ENCODE data around the gene IMPA2. TPM values are rescaled to one million over a fixed set of nuclear protein-coding genes. Genes with fewer than 3 reads are reported as not detected.
"Not testable (repeated sequence)": the region's sequence is repeated elsewhere in the genome, so short reads cannot be mapped to it uniquely, and the experiment has no call there.

The IMPA2 gene
- polyA plus RNA-seq, 1 experiment = 12.8 TPM

DNA sequence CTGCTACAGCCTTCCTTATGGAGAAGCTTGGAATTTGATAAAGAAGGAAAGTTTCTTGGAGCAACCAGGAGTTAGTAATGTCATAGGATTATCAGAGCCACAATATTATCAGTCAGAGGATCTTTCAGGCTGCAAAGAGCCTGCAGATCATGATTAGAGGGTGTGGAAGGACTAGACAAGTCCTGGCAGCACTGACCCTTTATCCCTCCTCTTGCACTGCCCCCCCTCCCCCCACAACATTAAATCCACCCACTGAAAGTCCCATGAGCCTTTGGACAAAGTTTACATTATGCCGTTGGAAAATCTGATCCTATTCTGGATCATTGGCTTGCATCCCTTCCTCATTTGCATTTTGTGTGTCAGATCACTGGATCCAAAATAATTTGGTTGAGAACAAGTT is 18.7 kb upstream of the IMPA2 start:
- POLR2A ChIA-PET = no interaction called here
- CTCF ChIA-PET = interaction anchor here (1.0 to 1.4 kb wide), 2 partner anchors 19 to 32 kb away, joined by 4 to 5 read pairs; partner anchors contain the start of gene IMPA2

DNA sequence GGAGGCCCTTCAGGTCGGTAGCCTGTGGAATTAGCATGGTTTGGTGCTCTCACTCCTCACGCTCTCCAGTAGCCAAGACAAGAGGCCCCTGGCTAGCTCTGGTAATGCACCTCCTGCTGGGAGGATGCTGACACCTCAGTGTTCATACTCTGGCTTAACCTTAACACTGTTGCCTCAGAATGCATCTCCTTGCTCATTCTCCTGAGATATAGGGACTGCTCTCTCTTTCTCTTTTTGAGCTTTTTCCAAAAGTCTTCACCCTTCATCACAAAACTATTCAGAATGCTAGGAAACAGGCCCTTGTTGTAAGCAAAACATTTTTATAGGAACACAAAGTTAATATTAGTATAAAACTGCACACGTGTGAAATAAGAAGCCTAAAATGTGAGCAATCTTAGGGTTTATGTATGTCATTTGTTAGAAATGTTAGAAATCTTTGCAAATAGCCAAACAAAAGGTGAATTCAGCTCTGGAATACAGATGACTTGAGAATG is 17.3 kb upstream of the IMPA2 start:
- peak overlapping the region; percentile 75 for H3K27ac ChIP-seq (ENCODE audit: low read depth, low read length)
- no peak overlapping the region for H3K4me3 ChIP-seq (ENCODE audit: low read depth, low read length)
- ChIA-PET CTCF (interaction anchor here (0.6 to 2.3 kb wide), 8 partner anchors 14 to 82 kb away, joined by 3 to 14 read pairs (median 4); no protein-coding TSS in a partner anchor), POLR2A (interaction anchor here (0.8 to 1.4 kb wide), 4 partner anchors 13 to 17 kb away, joined by 3 to 6 read pairs (median 4); partner anchors contain the start of gene IMPA2)
- no peaks in the 10 kb centered on the region for H3K27me3 ChIP-seq (ENCODE audit: control insufficient read depth, insufficient read depth, low read length)
- TF ChIP-seq, protein P1, sequence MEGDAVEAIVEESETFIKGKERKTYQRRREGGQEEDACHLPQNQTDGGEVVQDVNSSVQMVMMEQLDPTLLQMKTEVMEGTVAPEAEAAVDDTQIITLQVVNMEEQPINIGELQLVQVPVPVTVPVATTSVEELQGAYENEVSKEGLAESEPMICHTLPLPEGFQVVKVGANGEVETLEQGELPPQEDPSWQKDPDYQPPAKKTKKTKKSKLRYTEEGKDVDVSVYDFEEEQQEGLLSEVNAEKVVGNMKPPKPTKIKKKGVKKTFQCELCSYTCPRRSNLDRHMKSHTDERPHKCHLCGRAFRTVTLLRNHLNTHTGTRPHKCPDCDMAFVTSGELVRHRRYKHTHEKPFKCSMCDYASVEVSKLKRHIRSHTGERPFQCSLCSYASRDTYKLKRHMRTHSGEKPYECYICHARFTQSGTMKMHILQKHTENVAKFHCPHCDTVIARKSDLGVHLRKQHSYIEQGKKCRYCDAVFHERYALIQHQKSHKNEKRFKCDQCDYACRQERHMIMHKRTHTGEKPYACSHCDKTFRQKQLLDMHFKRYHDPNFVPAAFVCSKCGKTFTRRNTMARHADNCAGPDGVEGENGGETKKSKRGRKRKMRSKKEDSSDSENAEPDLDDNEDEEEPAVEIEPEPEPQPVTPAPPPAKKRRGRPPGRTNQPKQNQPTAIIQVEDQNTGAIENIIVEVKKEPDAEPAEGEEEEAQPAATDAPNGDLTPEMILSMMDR (IDR thresholded peaks at IDR 0.05; ENCODE audit: low read depth, low read length) = peak; percentile 44
- no peaks in the 10 kb centered on the region; the same call in 1 of the 2 replicates for H3K9me3 ChIP-seq (ENCODE audit: control insufficient read depth, insufficient read depth, low read length)
- DNase-seq (ENCODE audit: low read depth, low spot score) = no peak

More for the DNA sequence above, 18.7 kb upstream of the IMPA2 start:
- H3K9me3 ChIP-seq (ENCODE audit: control insufficient read depth, insufficient read depth, low read length) = peaks cover 2% of the 10 kb centered on the region
- H3K27ac ChIP-seq (ENCODE audit: low read depth, low read length) = no peak overlapping the region
- DNase-seq (ENCODE audit: low read depth, low spot score) = no peak
- H3K27me3 ChIP-seq (ENCODE audit: control insufficient read depth, insufficient read depth, low read length) = no peaks in the 10 kb centered on the region
- H3K4me3 ChIP-seq (ENCODE audit: low read depth, low read length) = no peak overlapping the region
- TF ChIP-seq, protein P1 (IDR thresholded peaks at IDR 0.05; ENCODE audit: low read depth, low read length) = no peak

DNA sequence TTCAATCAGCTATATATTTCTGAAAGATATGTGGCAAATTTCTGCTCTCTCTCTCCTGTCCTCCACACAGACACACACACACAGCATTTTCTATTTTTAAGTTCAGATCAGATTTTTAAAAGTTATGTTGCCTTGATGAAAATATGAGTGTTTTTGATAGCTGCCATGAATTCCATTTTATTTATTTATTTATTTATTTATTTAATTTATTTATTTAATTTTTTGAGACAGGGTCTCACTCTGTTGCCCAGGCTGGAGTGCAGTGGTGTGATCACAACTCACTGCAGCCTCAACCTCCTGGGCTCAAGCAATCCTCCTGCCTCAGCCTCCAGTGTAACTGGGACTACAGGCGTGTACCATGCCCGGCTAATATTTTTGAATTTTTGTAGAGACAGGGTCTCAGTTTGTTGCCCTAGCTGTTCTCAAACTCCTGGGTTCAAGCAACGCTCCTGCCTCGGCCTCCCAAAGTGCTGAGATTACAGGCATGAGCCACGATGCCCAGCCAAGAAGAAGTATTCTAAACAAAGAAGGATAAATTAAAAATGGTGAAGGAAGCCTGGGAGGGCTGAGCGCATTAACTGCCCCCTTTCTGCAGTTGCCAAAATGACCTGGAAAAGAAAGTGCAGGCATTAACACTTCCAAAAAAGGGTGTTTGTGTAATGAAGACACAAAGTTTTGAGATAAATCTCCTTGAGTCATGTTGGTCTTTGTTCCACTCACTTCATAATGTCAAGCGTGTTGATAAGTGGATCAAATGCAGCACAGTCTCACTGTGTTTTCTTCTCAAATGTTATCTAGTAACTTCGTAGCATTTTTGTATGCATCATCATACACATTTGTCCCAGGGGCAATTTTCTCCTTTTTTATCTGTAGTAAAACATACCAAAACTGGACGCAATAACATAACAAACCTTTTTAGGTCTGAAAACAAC is 11.1 kb upstream of the IMPA2 start:
- ChIA-PET POLR2A (interaction anchor here (1.2 kb wide), 1 partner anchor 10 kb away, joined by 4 read pairs; no protein-coding TSS in a partner anchor), CTCF (interaction anchor here (1.5 kb wide), 1 partner anchor 69 kb away, joined by 3 read pairs; no protein-coding TSS in a partner anchor)

DNA sequence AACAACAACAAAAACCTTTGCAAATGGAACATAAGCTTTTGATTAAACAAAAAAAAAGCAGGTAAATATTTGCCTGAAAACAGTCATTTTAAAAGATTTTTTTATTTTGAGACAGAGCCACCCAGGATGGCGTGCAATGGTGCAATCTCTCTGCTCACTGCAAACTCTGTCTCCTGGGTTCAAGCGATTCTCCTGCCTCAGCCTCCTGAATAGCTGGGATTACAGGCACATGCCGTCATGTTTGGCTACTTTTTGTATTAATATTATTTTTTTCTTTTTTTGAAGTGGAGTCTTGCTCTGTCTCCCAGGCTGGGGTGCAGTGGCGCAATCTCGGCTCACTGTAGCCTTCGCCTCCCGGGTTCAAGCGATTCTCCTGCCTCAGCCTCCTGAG is 10.5 kb upstream of the IMPA2 start:
- H3K27ac ChIP-seq (ENCODE audit: low read depth, low read length); H3K9me3 ChIP-seq (ENCODE audit: control insufficient read depth, insufficient read depth, low read length); H3K27me3 ChIP-seq (ENCODE audit: control insufficient read depth, insufficient read depth, low read length); H3K4me3 ChIP-seq (ENCODE audit: low read depth, low read length); DNase-seq (ENCODE audit: low read depth, low spot score); POLR2A ChIA-PET: not testable (repeated sequence)
- CTCF ChIA-PET = interaction anchor here (1.5 kb wide), 1 partner anchor 68 kb away, joined by 3 read pairs; no protein-coding TSS in a partner anchor

More for the DNA sequence above, 11.1 kb upstream of the IMPA2 start:
- no peaks in the 10 kb centered on the region for H3K27me3 ChIP-seq (ENCODE audit: control insufficient read depth, insufficient read depth, low read length)
- H3K4me3 ChIP-seq (ENCODE audit: low read depth, low read length) = no peak overlapping the region
- no peak overlapping the region for H3K27ac ChIP-seq (ENCODE audit: low read depth, low read length)
- H3K9me3 ChIP-seq (ENCODE audit: control insufficient read depth, insufficient read depth, low read length) = peaks cover 4% of the 10 kb centered on the region; the same call in 1 of the 2 replicates
- DNase-seq (ENCODE audit: low read depth, low spot score) = no peak
- TF ChIP-seq, protein P1 (IDR thresholded peaks at IDR 0.05; ENCODE audit: low read depth, low read length) = no peak

DNA sequence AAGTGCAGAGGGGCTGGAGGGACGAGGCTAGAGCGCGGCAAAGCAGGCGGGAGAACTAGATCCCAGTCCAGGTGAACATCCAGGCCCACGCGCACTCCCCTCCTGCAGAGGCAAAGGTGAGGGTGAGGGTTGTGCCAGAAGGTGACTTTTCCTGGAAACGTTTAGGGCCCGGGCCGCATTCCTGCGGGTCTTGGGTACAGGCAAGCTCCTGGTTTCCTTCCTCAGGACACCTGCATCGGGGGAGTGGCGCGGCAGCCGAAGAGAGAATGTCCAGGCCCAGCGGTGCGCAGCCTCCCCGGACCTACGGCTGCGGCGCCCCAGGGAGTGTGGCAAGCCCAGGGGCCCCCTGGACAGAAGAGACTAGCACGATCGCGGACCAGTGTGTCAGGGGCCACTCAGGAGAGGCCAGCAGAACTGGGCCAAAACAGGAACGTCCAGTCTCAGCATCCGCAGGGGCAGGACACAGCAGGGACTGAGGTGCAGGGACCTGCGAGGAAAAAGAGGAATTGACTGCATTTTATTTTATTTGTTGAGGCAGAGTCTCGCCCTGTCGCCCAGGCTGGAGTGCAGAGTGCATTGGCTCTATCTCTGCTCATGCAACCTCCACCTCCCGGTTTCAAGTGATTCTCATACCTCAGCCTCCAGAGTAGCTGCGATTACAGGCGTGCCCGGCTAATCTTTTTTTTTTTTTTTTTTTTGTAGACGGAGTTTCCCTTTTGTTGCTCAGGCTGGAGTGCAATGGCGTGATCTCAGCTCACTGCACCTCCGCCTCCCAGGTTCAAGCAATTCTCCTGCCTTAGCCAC is 8.7 kb upstream of the IMPA2 start:
- Histone ChIP-seq H3K27me3 (ENCODE audit: control insufficient read depth, insufficient read depth, low read length) (no peaks in the 10 kb centered on the region), H3K9me3 (ENCODE audit: control insufficient read depth, insufficient read depth, low read length) (peaks cover 4% of the 10 kb centered on the region; the same call in 1 of the 2 replicates), H3K27ac (ENCODE audit: low read depth, low read length) (no peak overlapping the region), H3K4me3 (ENCODE audit: low read depth, low read length) (no peak overlapping the region)
- POLR2A ChIA-PET = no interaction called here
- no peak for DNase-seq (ENCODE audit: low read depth, low spot score)
- CTCF ChIA-PET = no interaction called here
- TF ChIP-seq, protein P1 (IDR thresholded peaks at IDR 0.05; ENCODE audit: low read depth, low read length) = no peak

Measured in AG04450 (cell line).